Liver (tissue), 9 donors: ENCODE results near the gene DEGS2. TPM values are rescaled to one million over a fixed set of nuclear protein-coding genes. Genes with fewer than 3 reads are reported as not detected.
A peak's percentile ranks its signal among the peaks of the same experiment; 100 is the strongest.

Experiments
- DNase-seq: peaks from one replicate; pipeline ENCODE4 v3.0.0-alpha.2; 2017; ENCODE audit warnings: low spot score
- H3K27ac ChIP-seq, 2 donors: one replicate each; pipeline ENCODE4 v1.7.0; 2013; ENCODE audit warnings: inconsistent platforms in 2 of 2, low read length in 2 of 2, control low read depth in 1 of 2, low read depth in 1 of 2, mild to moderate bottlenecking in 1 of 2
- H3K27me3 ChIP-seq, 4 donors: one replicate each; pipeline versions ENCODE4 v1.6.1 to v1.7.0; 2013; ENCODE audit warnings: low read length in 3 of 4, inconsistent platforms in 1 of 4, mild to moderate bottlenecking in 1 of 4, moderate library complexity in 1 of 4; ENCODE audit not compliant: control insufficient read depth in 4 of 4, insufficient read depth in 4 of 4
- H3K36me3 ChIP-seq, 4 donors: one replicate each; pipeline versions ENCODE4 v1.6.1 to v1.7.0; 2013; ENCODE audit warnings: low read length in 3 of 4, mild to moderate bottlenecking in 3 of 4, low read depth in 1 of 4, moderate library complexity in 1 of 4; ENCODE audit not compliant: control insufficient read depth in 4 of 4, insufficient read depth in 3 of 4
- H3K4me1 ChIP-seq, 4 donors: one replicate each; pipeline versions ENCODE4 v1.6.1 to v1.7.0; 2013; ENCODE audit warnings: low read length in 3 of 4, mild to moderate bottlenecking in 3 of 4, moderate library complexity in 1 of 4; ENCODE audit not compliant: control insufficient read depth in 4 of 4, insufficient read depth in 4 of 4
- H3K4me3 ChIP-seq, 3 donors: one replicate each; pipeline versions ENCODE4 v1.6.1 to v1.7.0; 2013; ENCODE audit warnings: low read length in 3 of 3, control low read depth in 1 of 3, low read depth in 1 of 3, mild to moderate bottlenecking in 1 of 3
- H3K9ac ChIP-seq, 2 donors: one replicate each; pipeline ENCODE4 v1.7.0; 2013; ENCODE audit warnings: low read length in 2 of 2, mild to moderate bottlenecking in 2 of 2, moderate library complexity in 2 of 2, control low read depth in 1 of 2, low read depth in 1 of 2
- H3K9me3 ChIP-seq, 4 donors: one replicate each; pipeline versions ENCODE4 v1.6.1 to v1.7.0; 2013; ENCODE audit warnings: low read length in 3 of 4; ENCODE audit not compliant: control insufficient read depth in 4 of 4
- ATF3 ChIP-seq: IDR thresholded peaks from 2 replicates; pipeline ENCODE4 v1.6.1; 2016; ENCODE audit warnings: antibody characterized with exemption
- CTCF ChIP-seq: fragments of 150-350 bp; IDR thresholded peaks from 2 replicates; pipeline ENCODE4 v1.5.1; 2017; ENCODE audit warnings: improper control_type of control experiment, low read depth, low read length; ENCODE audit not compliant: missing input control
- EGR1 ChIP-seq, 2 donors: IDR thresholded peaks; 2 replicates each; pipeline ENCODE4 v1.6.1; 2016 to 2018; ENCODE audit warnings: antibody characterized with exemption in 2 of 2, low read depth in 2 of 2
- FOXA1 ChIP-seq: IDR thresholded peaks from 2 replicates; pipeline ENCODE4 v1.6.1; 2016; ENCODE audit warnings: antibody characterized with exemption
- HNF4A ChIP-seq, 2 donors: conservative IDR thresholded peaks; 2 replicates each; pipeline ENCODE4 v1.6.1; 2016; ENCODE audit warnings: antibody characterized with exemption in 2 of 2, mild to moderate bottlenecking in 2 of 2
- HNF4G ChIP-seq: IDR thresholded peaks from 2 replicates; pipeline ENCODE4 v1.6.1; 2016; ENCODE audit warnings: antibody characterized with exemption
- JUND ChIP-seq, 2 donors: IDR thresholded peaks; 2 replicates each; pipeline ENCODE4 v1.6.1; 2016; ENCODE audit warnings: antibody characterized with exemption in 2 of 2
- RAD21 ChIP-seq, 2 donors: IDR thresholded peaks; 2 replicates each; pipeline ENCODE4 v1.6.1; 2016; ENCODE audit warnings: antibody characterized with exemption in 2 of 2, mild to moderate bottlenecking in 2 of 2
- RXRA ChIP-seq, 2 donors: IDR thresholded peaks; 2 replicates each; pipeline ENCODE4 v1.6.1; 2017 to 2018; ENCODE audit warnings: antibody characterized with exemption in 2 of 2, mild to moderate bottlenecking in 1 of 2
- SP1 ChIP-seq: IDR thresholded peaks from 2 replicates; pipeline ENCODE4 v1.6.1; 2018; ENCODE audit warnings: antibody characterized with exemption, mild to moderate bottlenecking
- WGBS: extraction: QIAGEN DNeasy Blood & Tissue Kit; methylation state at CpG from one replicate; pipeline ENCODE4 v1.1.7; 2013; 5-methylcytosine and 5-hydroxymethylcytosine counted together
- polyA plus RNA-seq, 2 donors: library from polyadenylated mRNA; stranded (reverse) in 1 of 2; unstranded in 1 of 2; fragments of 200-250 nt in 1 of 2; fragments of >200 nt in 1 of 2; fragmentation: Nextera tagmentation in 1 of 2; extraction: Ambion mirVana in 1 of 2; gene quantifications; one replicate each; pipeline versions ENCODE4 v1.2.1 to v1.2.3, GENCODE V29; 2013 to 2015
- total RNA-seq, 2 donors: library from RNA; depleted of rRNA; stranded (reverse); fragments of >200 nt; gene quantifications; one replicate each; pipeline ENCODE4 v1.2.3, GENCODE V29; 2014
- TF ChIP-seq, protein P1 (sequence below): IDR thresholded peaks from 2 replicates; pipeline ENCODE4 v1.6.1; 2016; ENCODE audit warnings: antibody characterized with exemption, mild to moderate bottlenecking
- TF ChIP-seq, protein P2 (sequence below): IDR thresholded peaks from 2 replicates; pipeline ENCODE4 v1.6.1; 2016; ENCODE audit warnings: antibody characterized with exemption
- donor health status: healthy.
- donor health status: healthy.
- donor health status: healthy.
- donor health status: healthy.
- donor health status: healthy.

DEGS2 gene
- total and polyA plus RNA-seq, 4 donors = 0.13 to 0.42 (median 0.27) TPM

- no peaks in the 10 kb centered on the region for H3K36me3 ChIP-seq
- H3K4me1 ChIP-seq = peaks cover 6 to 15% (median 10%) of the 10 kb centered on the region in 4 donors
- peaks cover 0 to 4% (median under 1%) of the 10 kb centered on the region in 4 donors for H3K27me3 ChIP-seq
- peaks cover 0 to 5% (median 1%) of the 10 kb centered on the region in 4 donors for H3K9me3 ChIP-seq
- TF ChIP-seq EGR1 (IDR thresholded peaks at IDR 0.05; ENCODE audit: low read depth in 2 of 2) (no peak), CTCF (peak; percentile 42), RAD21 (IDR thresholded peaks at IDR 0.05) (peak in 1 of 2 donors; percentile 60)
- no peak overlapping the region for H3K9ac ChIP-seq
- peak; percentile 61 for DNase-seq
- no peak overlapping the region for H3K4me3 ChIP-seq
- no peak overlapping the region for H3K27ac ChIP-seq
- 63% methylated on average over 8 of the region's 8 CpGs for WGBS
These were observed 4.3 kb downstream of the DEGS2 start for GRCh38 chr14:100155049-100155621.

- H3K9me3 ChIP-seq = peaks cover 0 to 5% (median 1%) of the 10 kb centered on the region in 4 donors
- no peaks in the 10 kb centered on the region for H3K36me3 ChIP-seq
- H3K4me1 ChIP-seq = no peaks in the 10 kb centered on the region
- H3K27me3 ChIP-seq = no peaks in the 10 kb centered on the region
- H3K27ac ChIP-seq = no peak overlapping the region
- H3K9ac ChIP-seq = no peak overlapping the region
- no peak for DNase-seq
- 95% methylated on average over 6 of the region's 6 CpGs for WGBS
- TF ChIP-seq JUND (IDR thresholded peaks at IDR 0.05) (no peak), HNF4G (no peak), ATF3 (no peak), CTCF (no peak), FOXA1 (no peak), RXRA (IDR thresholded peaks at IDR 0.05) (no peak), HNF4A (conservative IDR thresholded peaks at IDR 0.05) (no peak), SP1 (no peak), RAD21 (IDR thresholded peaks at IDR 0.05) (no peak), EGR1 (IDR thresholded peaks at IDR 0.05; ENCODE audit: low read depth in 2 of 2) (no peak)
- TF ChIP-seq, protein P1, sequence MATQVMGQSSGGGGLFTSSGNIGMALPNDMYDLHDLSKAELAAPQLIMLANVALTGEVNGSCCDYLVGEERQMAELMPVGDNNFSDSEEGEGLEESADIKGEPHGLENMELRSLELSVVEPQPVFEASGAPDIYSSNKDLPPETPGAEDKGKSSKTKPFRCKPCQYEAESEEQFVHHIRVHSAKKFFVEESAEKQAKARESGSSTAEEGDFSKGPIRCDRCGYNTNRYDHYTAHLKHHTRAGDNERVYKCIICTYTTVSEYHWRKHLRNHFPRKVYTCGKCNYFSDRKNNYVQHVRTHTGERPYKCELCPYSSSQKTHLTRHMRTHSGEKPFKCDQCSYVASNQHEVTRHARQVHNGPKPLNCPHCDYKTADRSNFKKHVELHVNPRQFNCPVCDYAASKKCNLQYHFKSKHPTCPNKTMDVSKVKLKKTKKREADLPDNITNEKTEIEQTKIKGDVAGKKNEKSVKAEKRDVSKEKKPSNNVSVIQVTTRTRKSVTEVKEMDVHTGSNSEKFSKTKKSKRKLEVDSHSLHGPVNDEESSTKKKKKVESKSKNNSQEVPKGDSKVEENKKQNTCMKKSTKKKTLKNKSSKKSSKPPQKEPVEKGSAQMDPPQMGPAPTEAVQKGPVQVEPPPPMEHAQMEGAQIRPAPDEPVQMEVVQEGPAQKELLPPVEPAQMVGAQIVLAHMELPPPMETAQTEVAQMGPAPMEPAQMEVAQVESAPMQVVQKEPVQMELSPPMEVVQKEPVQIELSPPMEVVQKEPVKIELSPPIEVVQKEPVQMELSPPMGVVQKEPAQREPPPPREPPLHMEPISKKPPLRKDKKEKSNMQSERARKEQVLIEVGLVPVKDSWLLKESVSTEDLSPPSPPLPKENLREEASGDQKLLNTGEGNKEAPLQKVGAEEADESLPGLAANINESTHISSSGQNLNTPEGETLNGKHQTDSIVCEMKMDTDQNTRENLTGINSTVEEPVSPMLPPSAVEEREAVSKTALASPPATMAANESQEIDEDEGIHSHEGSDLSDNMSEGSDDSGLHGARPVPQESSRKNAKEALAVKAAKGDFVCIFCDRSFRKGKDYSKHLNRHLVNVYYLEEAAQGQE = no peak
- TF ChIP-seq, protein P2, sequence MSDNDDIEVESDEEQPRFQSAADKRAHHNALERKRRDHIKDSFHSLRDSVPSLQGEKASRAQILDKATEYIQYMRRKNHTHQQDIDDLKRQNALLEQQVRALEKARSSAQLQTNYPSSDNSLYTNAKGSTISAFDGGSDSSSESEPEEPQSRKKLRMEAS = no peak
- H3K4me3 ChIP-seq = no peak overlapping the region
These were observed 5.9 kb downstream of the DEGS2 start for GRCh38 chr14:100153560-100153959.
